GM12878 (cell line): ENCODE measurements around the gene ANK3. TPM values are rescaled to one million over a fixed set of nuclear protein-coding genes. Genes with fewer than 3 reads are reported as not detected.

Source experiments
- ATF3 ChIP-seq: IDR thresholded peaks from 2 replicates; pipeline ENCODE4 v1.6.1; 2011; ENCODE audit warnings: low read depth, mild to moderate bottlenecking, low read length, moderate library complexity, borderline replicate concordance; ENCODE audit errors: extremely low read depth
- ATF7 ChIP-seq: fragments of 450-650 bp; IDR thresholded peaks from 2 replicates; pipeline ENCODE4 v1.6.1; 2016; ENCODE audit warnings: low read depth, mild to moderate bottlenecking
- CBFB ChIP-seq: IDR thresholded peaks from 2 replicates; pipeline ENCODE4 v1.6.1; 2016; ENCODE audit warnings: antibody characterized with exemption, low read depth
- CHD2 ChIP-seq: IDR thresholded peaks from 2 replicates; pipeline ENCODE4 v1.6.1; 2011; ENCODE audit warnings: low read depth, low read length, improper control_type of control experiment, borderline replicate concordance
- CTCF ChIP-seq, 3 experiments: IDR thresholded peaks in 2 of 3; conservative IDR thresholded peaks in 1 of 3; 2 replicates each; pipeline ENCODE4 v1.5.1; 2011; ENCODE audit warnings: low read depth in 3 of 3, low read length in 3 of 3, mild to moderate bottlenecking in 3 of 3, control low read depth in 2 of 3, moderate library complexity in 2 of 3, inconsistent platforms in 1 of 3, mixed read lengths in 1 of 3; ENCODE audit not compliant: control insufficient read depth in 2 of 3, insufficient read depth in 1 of 3; ENCODE audit errors: extremely low read depth in 1 of 3
- DPF2 ChIP-seq: fragments of 450-650 bp; IDR thresholded peaks from 2 replicates; pipeline ENCODE4 v1.6.1; 2017; ENCODE audit warnings: mild to moderate bottlenecking
- IKZF1 ChIP-seq: fragments of 450-650 bp; conservative IDR thresholded peaks from 2 replicates; pipeline ENCODE4 v1.6.1; 2017; ENCODE audit warnings: antibody characterized with exemption, mild to moderate bottlenecking
- KLF5 ChIP-seq: fragments of 450-650 bp; IDR thresholded peaks from 2 replicates; pipeline ENCODE4 v1.6.1; 2014; ENCODE audit warnings: mild to moderate bottlenecking; ENCODE audit not compliant: partially characterized antibody
- MAX ChIP-seq: IDR thresholded peaks from 2 replicates; pipeline ENCODE4 v1.6.1; 2012; ENCODE audit warnings: low read depth, low read length, improper control_type of control experiment
- MYC ChIP-seq: IDR thresholded peaks from 2 replicates; pipeline ENCODE4 v1.6.1; 2011; ENCODE audit warnings: mild to moderate bottlenecking, low read length, moderate library complexity, inconsistent platforms; ENCODE audit not compliant: insufficient read depth, insufficient replicate concordance, insufficient read length, severe bottlenecking
- NFIC ChIP-seq: IDR thresholded peaks from 2 replicates; pipeline ENCODE4 v1.6.1; 2012; ENCODE audit warnings: low read depth, mild to moderate bottlenecking, inconsistent platforms, low read length, moderate library complexity
- NFYB ChIP-seq: IDR thresholded peaks from 2 replicates; pipeline ENCODE4 v1.6.1; 2011; ENCODE audit warnings: low read depth, mild to moderate bottlenecking, low read length, improper control_type of control experiment, moderate library complexity; ENCODE audit not compliant: insufficient read depth
- POLR2AphosphoS5 ChIP-seq: IDR thresholded peaks from 2 replicates; pipeline ENCODE4 v1.6.1; 2011; ENCODE audit warnings: mild to moderate bottlenecking, low read length, inconsistent platforms
- POU2F2 ChIP-seq: IDR thresholded peaks from 3 replicates; pipeline ENCODE4 v1.6.1; 2011; ENCODE audit warnings: low read depth, mild to moderate bottlenecking, low read length, borderline replicate concordance
- REST ChIP-seq: IDR thresholded peaks from 2 replicates; pipeline ENCODE4 v1.6.1; 2012; ENCODE audit warnings: mild to moderate bottlenecking, low read depth, low read length
- ZNF274 ChIP-seq: IDR thresholded peaks from one replicate; pipeline ENCODE4 v1.8.0; 2011; ENCODE audit not compliant: insufficient read length, insufficient read depth
- ZNF687 ChIP-seq: fragments of 450-650 bp; IDR thresholded peaks from 2 replicates; pipeline ENCODE4 v1.6.1; 2017; ENCODE audit warnings: mild to moderate bottlenecking, moderate library complexity
- polyA plus RNA-seq, 11 experiments: library from polyadenylated mRNA; depleted of rRNA in 4 of 11; unstranded in 6 of 11; stranded (reverse) in 5 of 11; fragments of >200 nt; fragmentation: Nextera tagmentation in 4 of 11; fragmentation: Illumina TruSeq in 1 of 11; extraction: Ambion mirVana in 4 of 11; extraction: Trizol in 1 of 11; gene quantifications; 1 replicate in 1 of 11; 2 replicates in 10 of 11; pipeline versions ENCODE4 v1.2.1 to v1.2.3, GENCODE V29; 2011 to 2016; ENCODE audit warnings: inconsistent platforms in 2 of 11, missing spikeins in 2 of 11, low read depth in 1 of 11
- total RNA-seq, 4 experiments: library from RNA; depleted of rRNA in 3 of 4; stranded (reverse); fragments of >200 nt in 3 of 4; fragmentation: Illumina TruSeq in 1 of 4; extraction: Trizol in 1 of 4; gene quantifications; 2 replicates each; pipeline versions ENCODE4 v1.2.1 to v1.2.3, GENCODE V29; 2013 to 2021

The ANK3 gene
- total and polyA plus RNA-seq, 10 of the 15 experiments (the other 5 are each of a cell fraction or from before 2014, with no cell fraction given): 0.06 to 0.82 (median 0.20) TPM; not detected in 2

- TF ChIP-seq REST (no peak), MAX (no peak), MYC (no peak), ZNF687 (no peak), CTCF (IDR thresholded peaks at IDR 0.05 in 2 of 3, conservative IDR thresholded peaks at IDR 0.05 in 1 of 3; ENCODE audit: control insufficient read depth in 2 of 3, extremely low read depth in 1 of 3, insufficient read depth in 1 of 3, low read depth in 3 of 3, low read length in 3 of 3) (no peak), ZNF274 (no peak), POU2F2 (peak; percentile 79; the same call in 1 of the 3 replicates), KLF5 (no peak), NFIC (no peak), ATF3 (no peak), DPF2 (no peak), ATF7 (peak; percentile 41; the same call in 1 of the 2 replicates), CBFB (no peak), IKZF1 (no peak), POLR2AphosphoS5 (no peak), NFYB (no peak), CHD2 (no peak)
Measured at GRCh38 chr10:60096761-60097513, 292.7 kb downstream of the ANK3 start (continued).
